ENCODE measurements around the gene ZPLD1.

- TF ChIP-seq CTCF (IDR thresholded peaks at IDR 0.05; ENCODE audit: low read length): no peak
- TF ChIP-seq EZH2 (IDR thresholded peaks at IDR 0.05; ENCODE audit: borderline replicate concordance, low read length): no peak
These were observed 43.9 kb upstream of the ZPLD1 start for GRCh38 chr3:102390916-102391315.

Measured in OCI-LY1 (cell line).